ENCODE measurements around the gene ZNF280B. TPM values are rescaled to one million over a fixed set of nuclear protein-coding genes. Genes with fewer than 3 reads are reported as not detected.

The ZNF280B gene
- total and polyA plus RNA-seq, 10 donors = 0.49 to 2.7 (median 1.9) TPM

DNA sequence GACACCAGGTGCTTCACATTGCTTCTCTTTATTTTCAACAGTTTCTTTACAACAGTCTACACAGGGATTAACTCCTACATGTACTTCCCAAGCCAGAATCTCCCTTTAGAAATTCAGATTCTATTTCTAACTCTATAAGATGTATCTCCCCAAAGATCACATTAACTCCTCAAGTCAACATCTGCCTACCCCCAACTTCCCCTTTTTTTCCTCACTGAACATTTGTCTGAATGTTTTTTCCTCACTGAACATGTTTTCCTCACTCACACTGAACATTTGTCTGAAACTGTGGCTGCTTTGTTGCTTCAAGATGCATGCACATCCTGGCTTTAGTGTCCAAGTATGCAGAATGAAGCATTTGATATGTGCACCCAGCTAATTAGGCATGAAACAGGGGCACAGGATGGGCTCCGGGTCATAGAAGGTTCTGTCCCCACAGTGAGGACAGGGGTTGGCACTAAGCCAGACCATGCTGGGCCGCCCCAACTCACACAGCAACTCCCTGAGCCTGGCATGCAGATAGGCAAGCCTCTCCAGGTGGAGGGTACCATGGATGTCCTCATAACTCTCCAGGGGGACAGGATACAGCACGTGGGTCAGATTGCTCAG is 39.3 kb upstream of the ZNF280B start:
- 27 to 47% (median 36%) methylated on average over 3 of the region's 3 CpGs for WGBS, 5 donors
- intact Hi-C loops (cut with DNase I; ENCODE audit: low total_unique reads) = no loop called here
- H3K27ac ChIP-seq = no peak overlapping the region
- peaks cover 0 to 3% (median 0%) of the 10 kb centered on the region in 7 donors for H3K27me3 ChIP-seq (replicated peaks in 1 of 7)
- no peaks in the 10 kb centered on the region for H3K9me3 ChIP-seq
- TF ChIP-seq POLR2A (IDR thresholded peaks at IDR 0.05) (no peak), POLR2AphosphoS5 (IDR thresholded peaks at IDR 0.05) (no peak)
- TF ChIP-seq, protein P1, sequence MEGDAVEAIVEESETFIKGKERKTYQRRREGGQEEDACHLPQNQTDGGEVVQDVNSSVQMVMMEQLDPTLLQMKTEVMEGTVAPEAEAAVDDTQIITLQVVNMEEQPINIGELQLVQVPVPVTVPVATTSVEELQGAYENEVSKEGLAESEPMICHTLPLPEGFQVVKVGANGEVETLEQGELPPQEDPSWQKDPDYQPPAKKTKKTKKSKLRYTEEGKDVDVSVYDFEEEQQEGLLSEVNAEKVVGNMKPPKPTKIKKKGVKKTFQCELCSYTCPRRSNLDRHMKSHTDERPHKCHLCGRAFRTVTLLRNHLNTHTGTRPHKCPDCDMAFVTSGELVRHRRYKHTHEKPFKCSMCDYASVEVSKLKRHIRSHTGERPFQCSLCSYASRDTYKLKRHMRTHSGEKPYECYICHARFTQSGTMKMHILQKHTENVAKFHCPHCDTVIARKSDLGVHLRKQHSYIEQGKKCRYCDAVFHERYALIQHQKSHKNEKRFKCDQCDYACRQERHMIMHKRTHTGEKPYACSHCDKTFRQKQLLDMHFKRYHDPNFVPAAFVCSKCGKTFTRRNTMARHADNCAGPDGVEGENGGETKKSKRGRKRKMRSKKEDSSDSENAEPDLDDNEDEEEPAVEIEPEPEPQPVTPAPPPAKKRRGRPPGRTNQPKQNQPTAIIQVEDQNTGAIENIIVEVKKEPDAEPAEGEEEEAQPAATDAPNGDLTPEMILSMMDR (IDR thresholded peaks at IDR 0.05 in 8 of 11, conservative IDR thresholded peaks at IDR 0.05 in 3 of 11) = no peak
- H3K36me3 ChIP-seq = no peaks in the 10 kb centered on the region
- no peak overlapping the region for H3K4me3 ChIP-seq
- DNase-seq = no peak
- H3K4me1 ChIP-seq = no peaks in the 10 kb centered on the region

DNA sequence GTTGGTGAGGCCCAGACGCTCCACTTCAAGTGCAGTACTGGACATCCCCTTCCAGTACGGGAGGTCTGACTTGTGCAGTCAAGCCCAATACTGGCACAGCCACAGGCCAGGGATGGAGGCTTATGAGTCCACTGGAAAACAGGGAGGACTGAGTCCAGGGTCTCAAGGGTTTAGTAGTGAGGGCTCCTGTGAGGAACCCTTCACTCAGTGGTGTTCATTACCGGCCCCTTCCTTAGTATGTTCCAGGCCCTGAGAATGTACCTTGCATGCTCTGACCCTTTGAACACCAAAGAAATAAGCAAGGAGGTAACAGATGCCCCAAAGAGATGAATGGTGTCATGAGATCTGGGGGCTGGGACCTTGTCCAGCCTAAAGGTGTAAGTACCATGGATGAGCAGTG is 38.7 kb upstream of the ZNF280B start:
- no peaks in the 10 kb centered on the region for H3K4me1 ChIP-seq
- no peaks in the 10 kb centered on the region for H3K9me3 ChIP-seq
- peaks cover 0 to 3% (median 0%) of the 10 kb centered on the region in 7 donors for H3K27me3 ChIP-seq (replicated peaks in 1 of 7)
- DNase-seq = no peak
- intact Hi-C loops (cut with DNase I; ENCODE audit: low total_unique reads) = no loop called here
- H3K27ac ChIP-seq = no peak overlapping the region
- no peaks in the 10 kb centered on the region for H3K36me3 ChIP-seq
- no peak overlapping the region for H3K4me3 ChIP-seq
- 75 to 90% (median 88%) methylated on average over 3 of the region's 3 CpGs for WGBS, 5 donors
- TF ChIP-seq, protein P1 (IDR thresholded peaks at IDR 0.05 in 8 of 11, conservative IDR thresholded peaks at IDR 0.05 in 3 of 11) = no peak
- no peak for TF ChIP-seq POLR2AphosphoS5 (IDR thresholded peaks at IDR 0.05)
- no peak for TF ChIP-seq POLR2A (IDR thresholded peaks at IDR 0.05)

DNA sequence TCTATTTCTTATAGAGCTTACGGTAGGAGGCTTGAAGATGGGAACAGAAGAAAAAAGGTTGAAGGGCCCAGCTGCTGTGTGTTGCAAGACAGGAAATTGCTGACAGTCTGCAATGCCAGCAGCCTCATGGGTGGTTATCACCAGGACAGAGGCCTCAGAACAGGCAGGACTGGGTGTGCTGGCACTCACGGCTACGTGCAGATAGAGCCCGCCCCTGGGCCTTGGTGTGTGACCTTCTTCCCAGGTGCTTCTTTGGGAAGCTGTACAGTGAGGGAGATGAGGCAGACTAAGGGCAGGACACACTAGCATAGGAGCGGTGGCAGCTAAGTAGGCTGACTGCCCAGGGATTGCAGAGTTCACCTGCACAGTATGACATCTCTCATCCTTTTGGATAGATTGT is 37.9 kb upstream of the ZNF280B start:
- Histone ChIP-seq H3K9me3 (no peaks in the 10 kb centered on the region), H3K27ac (no peak overlapping the region), H3K36me3 (no peaks in the 10 kb centered on the region), H3K27me3 (replicated peaks in 1 of 7) (peaks cover 0 to 3% (median 0%) of the 10 kb centered on the region in 7 donors), H3K4me3 (no peak overlapping the region), H3K4me1 (no peaks in the 10 kb centered on the region)
- DNase-seq = no peak
- WGBS, 5 donors = 33 to 46% (median 39%) methylated on average over 5 of the region's 5 CpGs
- intact Hi-C loops (cut with DNase I; ENCODE audit: low total_unique reads) = no loop called here
- TF ChIP-seq POLR2AphosphoS5 (IDR thresholded peaks at IDR 0.05) = no peak
- TF ChIP-seq, protein P1 (IDR thresholded peaks at IDR 0.05 in 8 of 11, conservative IDR thresholded peaks at IDR 0.05 in 3 of 11) = no peak

DNA sequence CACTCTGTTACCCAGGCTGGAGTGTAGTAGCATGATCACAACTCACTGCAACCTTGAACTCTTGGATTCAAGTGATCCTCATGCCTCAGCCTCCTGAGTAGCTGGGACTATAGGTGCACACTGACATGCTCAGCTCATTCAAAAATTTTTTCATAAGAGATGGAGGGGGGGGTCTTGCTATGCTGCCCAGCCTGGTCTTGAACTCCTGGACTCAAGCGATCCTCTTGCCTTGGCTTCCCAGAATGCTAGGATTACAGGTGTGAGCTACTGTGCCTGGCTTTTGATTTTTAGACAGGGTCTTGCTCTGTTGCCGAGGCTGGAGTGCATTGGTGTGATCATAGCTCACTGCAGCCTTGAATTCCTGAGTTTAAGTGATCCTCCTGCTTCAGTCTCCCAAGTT is 36.5 kb upstream of the ZNF280B start:
- Histone ChIP-seq H3K4me1 (no peaks in the 10 kb centered on the region), H3K36me3 (no peaks in the 10 kb centered on the region), H3K27me3 (replicated peaks in 1 of 7) (peaks cover 0 to 3% (median 0%) of the 10 kb centered on the region in 7 donors), H3K4me3 (no peak overlapping the region), H3K27ac (no peak overlapping the region), H3K9me3 (peaks cover 0 to 2% (median 0%) of the 10 kb centered on the region in 8 donors)
- TF ChIP-seq, protein P1 (IDR thresholded peaks at IDR 0.05 in 8 of 11, conservative IDR thresholded peaks at IDR 0.05 in 3 of 11) = no peak
- TF ChIP-seq POLR2A (IDR thresholded peaks at IDR 0.05) (no peak), POLR2AphosphoS5 (IDR thresholded peaks at IDR 0.05) (no peak)
- intact Hi-C loops (cut with DNase I; ENCODE audit: low total_unique reads) = no loop called here
- WGBS, 5 donors = 81 to 100% (median 92%) methylated on average over 2 of the region's 2 CpGs
- no peak for DNase-seq

Measured in spleen (tissue), 11 donors.